Measurements from ENCODE around the gene GABPB1.

DNA sequence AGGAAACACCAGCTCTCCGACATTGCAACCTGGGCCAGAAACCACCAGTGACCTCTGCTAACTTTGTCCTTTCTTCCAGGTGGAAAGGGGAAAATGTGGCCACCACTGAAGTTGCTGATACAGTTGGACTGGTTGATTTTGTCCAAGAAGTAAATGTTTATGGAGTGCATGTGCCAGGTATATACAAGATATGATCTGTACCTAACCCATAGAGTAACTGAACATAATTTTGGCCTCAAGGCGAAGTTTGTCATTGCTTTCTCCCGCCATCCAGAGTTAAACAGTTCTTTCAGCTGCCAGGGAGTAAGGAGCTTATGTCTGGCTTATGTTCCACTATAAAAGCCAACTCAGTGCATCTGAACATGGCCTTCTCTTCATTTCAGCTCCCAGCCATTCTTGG is 126.1 kb downstream of the GABPB1 start:
- TF ChIP-seq TAF1 (IDR thresholded peaks at IDR 0.05; ENCODE audit: borderline replicate concordance, low read depth, low read length): no peak
- TF ChIP-seq, protein P1, sequence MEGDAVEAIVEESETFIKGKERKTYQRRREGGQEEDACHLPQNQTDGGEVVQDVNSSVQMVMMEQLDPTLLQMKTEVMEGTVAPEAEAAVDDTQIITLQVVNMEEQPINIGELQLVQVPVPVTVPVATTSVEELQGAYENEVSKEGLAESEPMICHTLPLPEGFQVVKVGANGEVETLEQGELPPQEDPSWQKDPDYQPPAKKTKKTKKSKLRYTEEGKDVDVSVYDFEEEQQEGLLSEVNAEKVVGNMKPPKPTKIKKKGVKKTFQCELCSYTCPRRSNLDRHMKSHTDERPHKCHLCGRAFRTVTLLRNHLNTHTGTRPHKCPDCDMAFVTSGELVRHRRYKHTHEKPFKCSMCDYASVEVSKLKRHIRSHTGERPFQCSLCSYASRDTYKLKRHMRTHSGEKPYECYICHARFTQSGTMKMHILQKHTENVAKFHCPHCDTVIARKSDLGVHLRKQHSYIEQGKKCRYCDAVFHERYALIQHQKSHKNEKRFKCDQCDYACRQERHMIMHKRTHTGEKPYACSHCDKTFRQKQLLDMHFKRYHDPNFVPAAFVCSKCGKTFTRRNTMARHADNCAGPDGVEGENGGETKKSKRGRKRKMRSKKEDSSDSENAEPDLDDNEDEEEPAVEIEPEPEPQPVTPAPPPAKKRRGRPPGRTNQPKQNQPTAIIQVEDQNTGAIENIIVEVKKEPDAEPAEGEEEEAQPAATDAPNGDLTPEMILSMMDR (IDR thresholded peaks at IDR 0.05): no peak
- TF ChIP-seq, protein P2, sequence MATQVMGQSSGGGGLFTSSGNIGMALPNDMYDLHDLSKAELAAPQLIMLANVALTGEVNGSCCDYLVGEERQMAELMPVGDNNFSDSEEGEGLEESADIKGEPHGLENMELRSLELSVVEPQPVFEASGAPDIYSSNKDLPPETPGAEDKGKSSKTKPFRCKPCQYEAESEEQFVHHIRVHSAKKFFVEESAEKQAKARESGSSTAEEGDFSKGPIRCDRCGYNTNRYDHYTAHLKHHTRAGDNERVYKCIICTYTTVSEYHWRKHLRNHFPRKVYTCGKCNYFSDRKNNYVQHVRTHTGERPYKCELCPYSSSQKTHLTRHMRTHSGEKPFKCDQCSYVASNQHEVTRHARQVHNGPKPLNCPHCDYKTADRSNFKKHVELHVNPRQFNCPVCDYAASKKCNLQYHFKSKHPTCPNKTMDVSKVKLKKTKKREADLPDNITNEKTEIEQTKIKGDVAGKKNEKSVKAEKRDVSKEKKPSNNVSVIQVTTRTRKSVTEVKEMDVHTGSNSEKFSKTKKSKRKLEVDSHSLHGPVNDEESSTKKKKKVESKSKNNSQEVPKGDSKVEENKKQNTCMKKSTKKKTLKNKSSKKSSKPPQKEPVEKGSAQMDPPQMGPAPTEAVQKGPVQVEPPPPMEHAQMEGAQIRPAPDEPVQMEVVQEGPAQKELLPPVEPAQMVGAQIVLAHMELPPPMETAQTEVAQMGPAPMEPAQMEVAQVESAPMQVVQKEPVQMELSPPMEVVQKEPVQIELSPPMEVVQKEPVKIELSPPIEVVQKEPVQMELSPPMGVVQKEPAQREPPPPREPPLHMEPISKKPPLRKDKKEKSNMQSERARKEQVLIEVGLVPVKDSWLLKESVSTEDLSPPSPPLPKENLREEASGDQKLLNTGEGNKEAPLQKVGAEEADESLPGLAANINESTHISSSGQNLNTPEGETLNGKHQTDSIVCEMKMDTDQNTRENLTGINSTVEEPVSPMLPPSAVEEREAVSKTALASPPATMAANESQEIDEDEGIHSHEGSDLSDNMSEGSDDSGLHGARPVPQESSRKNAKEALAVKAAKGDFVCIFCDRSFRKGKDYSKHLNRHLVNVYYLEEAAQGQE (IDR thresholded peaks at IDR 0.05; ENCODE audit: low read depth, low read length): no peak
- no peak for TF ChIP-seq RFX5 (IDR thresholded peaks at IDR 0.05; ENCODE audit: low read length)
- no peak for TF ChIP-seq MXI1 (IDR thresholded peaks at IDR 0.05; ENCODE audit: low read depth, low read length)
- no peak for TF ChIP-seq EZH2phosphoT487 (IDR thresholded peaks at IDR 0.05; ENCODE audit: borderline replicate concordance, low read depth)
- TF ChIP-seq RCOR1 (IDR thresholded peaks at IDR 0.05; ENCODE audit: low read length): no peak
- TF ChIP-seq, protein P3, sequence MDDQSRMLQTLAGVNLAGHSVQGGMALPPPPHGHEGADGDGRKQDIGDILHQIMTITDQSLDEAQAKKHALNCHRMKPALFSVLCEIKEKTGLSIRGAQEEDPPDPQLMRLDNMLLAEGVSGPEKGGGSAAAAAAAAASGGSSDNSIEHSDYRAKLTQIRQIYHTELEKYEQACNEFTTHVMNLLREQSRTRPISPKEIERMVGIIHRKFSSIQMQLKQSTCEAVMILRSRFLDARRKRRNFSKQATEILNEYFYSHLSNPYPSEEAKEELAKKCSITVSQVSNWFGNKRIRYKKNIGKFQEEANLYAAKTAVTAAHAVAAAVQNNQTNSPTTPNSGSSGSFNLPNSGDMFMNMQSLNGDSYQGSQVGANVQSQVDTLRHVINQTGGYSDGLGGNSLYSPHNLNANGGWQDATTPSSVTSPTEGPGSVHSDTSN (IDR thresholded peaks at IDR 0.05): no peak
- no peak for TF ChIP-seq YY1 (IDR thresholded peaks at IDR 0.05; ENCODE audit: low read depth)
- no peak for TF ChIP-seq RAD21 (IDR thresholded peaks at IDR 0.05; ENCODE audit: low read length)
